Lower lobe of right lung (tissue), 2 donors: Measurements from ENCODE around the gene PRR29. TPM values are rescaled to one million over a fixed set of nuclear protein-coding genes. Genes with fewer than 3 reads are reported as not detected.
"Not testable (repeated sequence)": the region's sequence is repeated elsewhere in the genome, so short reads cannot be mapped to it uniquely, and the experiment has no call there.

Source experiments
- ATAC-seq, 2 donors: fragments of 200-7000 bp; cut with Tn5 transposase; one replicate each; pipeline ENCODE4 v1.9.1; 2020 to 2022; ENCODE audit warnings: mild to moderate bottlenecking in 2 of 2, moderate library complexity in 2 of 2
- DNase-seq: peaks from one replicate; pipeline ENCODE4 v3.0.0-alpha.2; 2020
- H3K27ac ChIP-seq: fragments of 200-600 bp; one replicate; pipeline ENCODE4 v1.8.0; 2022
- H3K27me3 ChIP-seq: fragments of 200-600 bp; one replicate; pipeline ENCODE4 v1.8.0; 2022; ENCODE audit warnings: low read depth
- H3K36me3 ChIP-seq: fragments of 200-600 bp; one replicate; pipeline ENCODE4 v1.8.0; 2022; ENCODE audit warnings: mild to moderate bottlenecking
- H3K4me1 ChIP-seq: fragments of 200-600 bp; one replicate; pipeline ENCODE4 v1.8.0; 2022
- H3K4me3 ChIP-seq: fragments of 200-600 bp; one replicate; pipeline ENCODE4 v1.8.0; 2022; ENCODE audit warnings: mild to moderate bottlenecking
- H3K9me3 ChIP-seq: fragments of 200-600 bp; one replicate; pipeline ENCODE4 v1.8.0; 2022
- CTCF ChIP-seq: fragments of 200-600 bp; IDR thresholded peaks from one replicate; pipeline ENCODE4 v1.8.0; 2022; ENCODE audit warnings: antibody characterized with exemption, mild to moderate bottlenecking
- intact Hi-C: fragments of 100-400 bp; cut with DNase I; formaldehyde crosslinking; loops from one replicate; pipeline ENCODE4 v1.11.0; 2022
- total RNA-seq: library from RNA; stranded (reverse); fragmentation: NEBNext Ultra II Directional; extraction: Animal tissue kit (Norgen Biotek cat#: 25700); gene quantifications from one replicate; pipeline ENCODE4 v1.2.1, GENCODE V29; 2021
- donor health status: DM: no; HTN: yes; CAD: no; lungs with severe emphysema.

PRR29 gene
- total RNA-seq, 1 donor from 2014 or later, result 11.3 TPM

DNA sequence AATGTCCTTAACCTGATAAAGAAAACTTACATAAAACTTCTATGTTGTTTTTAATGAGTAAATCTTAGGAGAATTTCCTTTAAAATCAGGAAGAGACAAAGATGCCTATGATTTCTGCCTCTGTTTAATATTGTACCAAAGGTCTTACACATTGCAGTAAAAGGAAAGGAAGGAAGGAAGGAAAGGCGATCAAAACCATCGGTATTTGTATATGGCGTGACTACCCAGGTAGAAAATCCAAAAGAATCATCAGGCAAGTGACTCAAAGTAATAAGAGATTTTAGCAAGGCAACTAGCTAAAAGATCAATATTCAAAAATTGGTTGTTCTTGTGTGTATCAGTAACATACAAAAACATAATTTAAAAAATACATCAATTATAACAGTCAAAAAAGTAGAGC is 18.8 kb downstream of the PRR29 start:
- Histone ChIP-seq H3K36me3 (no peaks in the 10 kb centered on the region), H3K4me3 (peak overlapping the region; percentile 0), H3K27me3 (no peaks in the 10 kb centered on the region), H3K4me1 (peaks cover 50% of the 10 kb centered on the region), H3K27ac (peak overlapping the region; percentile 44), H3K9me3 (no peaks in the 10 kb centered on the region)
- ATAC-seq (no peak), DNase-seq (no peak)
- intact Hi-C loops, result no loop called here
- no peak for TF ChIP-seq CTCF

DNA sequence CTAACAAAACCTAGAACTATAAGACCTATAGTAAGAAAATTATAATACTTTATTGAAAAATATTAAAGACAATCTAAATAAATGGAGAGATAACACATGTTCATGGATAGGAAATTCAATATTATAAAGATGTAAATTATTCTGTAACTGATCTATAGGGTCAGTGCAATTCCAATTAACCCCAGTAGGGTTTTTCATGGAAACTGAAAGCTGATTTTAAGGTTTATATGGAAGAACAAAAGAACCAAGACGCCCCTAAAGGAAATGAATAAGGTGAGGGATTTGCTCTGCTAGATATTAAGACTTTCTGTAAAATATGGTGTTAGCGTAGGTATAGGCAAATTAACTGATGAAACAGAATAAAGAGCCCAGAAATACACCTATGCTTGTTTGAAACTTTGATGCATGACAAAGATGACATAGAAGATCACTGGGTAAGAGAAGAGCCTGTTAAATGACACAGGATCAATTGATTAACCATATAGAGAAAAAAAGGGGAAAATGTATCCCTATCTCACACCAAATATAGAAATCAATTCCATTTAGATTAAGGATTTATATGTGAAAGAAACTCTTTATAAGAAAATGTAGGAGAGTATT is 19.3 kb downstream of the PRR29 start:
- ATAC-seq, result no peak
- DNase-seq, result no peak

GRCh38 chr17:64019551-64019961 is 21.4 kb downstream of the PRR29 start:
- peak overlapping the region; percentile 64 for H3K4me3 ChIP-seq
- H3K9me3 ChIP-seq, H3K36me3 ChIP-seq, intact Hi-C loops, DNase-seq, ATAC-seq, H3K27me3 ChIP-seq: not testable (repeated sequence)
- peak overlapping the region; percentile 84 for H3K27ac ChIP-seq
- peaks cover 52% of the 10 kb centered on the region for H3K4me1 ChIP-seq

More for the DNA sequence above, 19.3 kb downstream of the PRR29 start:
- TF ChIP-seq CTCF, result peak; percentile 5
- Histone ChIP-seq H3K4me1 (peaks cover 50% of the 10 kb centered on the region), H3K36me3 (no peaks in the 10 kb centered on the region), H3K27ac (peak overlapping the region; percentile 8), H3K27me3 (no peaks in the 10 kb centered on the region), H3K9me3 (no peaks in the 10 kb centered on the region), H3K4me3 (peak overlapping the region; percentile 64)
- intact Hi-C loops, result no loop called here

- intact Hi-C loops, result loop anchor here (10.0 kb wide), 1 partner anchor 115 kb away; the partner anchor contains the start of gene ERN1
- no peaks in the 10 kb centered on the region for H3K9me3 ChIP-seq
- peak; percentile 81 for DNase-seq
- ATAC-seq, result peak; percentile 78 to 91
- H3K4me3 ChIP-seq, result peak within 1 kb of the TSS; percentile 64
- peak within 1 kb of the TSS; percentile 84 for H3K27ac ChIP-seq
- peaks cover 52% of the 10 kb centered on the region for H3K4me1 ChIP-seq
- no peak for TF ChIP-seq CTCF
- H3K27me3 ChIP-seq, result no peaks in the 10 kb centered on the region
- no peaks in the 10 kb centered on the region for H3K36me3 ChIP-seq
Observed at GRCh38 chr17:64020056-64020766, 22.1 kb downstream of the PRR29 start, which contains the start of gene ICAM2. Gene ICAM2 (minus strand): TSS chr17:64020633. CDS start chr17:64006691, 13,942 bp downstream.

DNA sequence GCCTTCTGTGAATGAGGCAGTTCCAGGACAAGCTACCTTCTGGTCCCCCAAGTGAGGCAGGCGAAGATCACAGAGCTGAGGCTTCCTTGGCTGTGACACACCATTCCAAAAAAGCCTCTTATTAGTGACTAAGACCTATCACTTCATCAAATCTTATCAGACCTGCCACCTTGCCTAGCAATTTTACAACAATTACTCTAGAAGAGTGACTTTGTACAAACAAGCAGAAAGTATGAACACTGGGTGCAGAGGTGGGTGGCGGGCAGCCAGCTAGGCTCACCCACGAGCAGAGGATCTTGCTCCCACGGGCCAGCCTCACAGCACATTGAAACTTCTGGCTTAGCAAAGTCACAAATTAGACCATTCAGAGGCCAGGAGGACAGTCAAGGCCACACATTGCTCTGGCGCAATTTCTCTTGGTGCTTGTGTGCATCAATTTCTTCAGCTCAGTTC is 24.5 kb downstream of the PRR29 start:
- no peaks in the 10 kb centered on the region for H3K36me3 ChIP-seq
- no peak for ATAC-seq
- no peak overlapping the region for H3K4me3 ChIP-seq
- H3K27me3 ChIP-seq, result no peaks in the 10 kb centered on the region
- no peak overlapping the region for H3K27ac ChIP-seq
- H3K9me3 ChIP-seq, result no peaks in the 10 kb centered on the region
- DNase-seq, result no peak
- intact Hi-C loops, result loop anchor here (10.0 kb wide), 1 partner anchor 112 kb away; the partner anchor contains the start of gene ERN1
- no peak for TF ChIP-seq CTCF
- H3K4me1 ChIP-seq, result peaks cover 42% of the 10 kb centered on the region

GRCh38 chr17:64024215-64024654 is 26.1 kb downstream of the PRR29 start:
- Histone ChIP-seq H3K27ac (peak overlapping the region; percentile 63), H3K36me3 (no peaks in the 10 kb centered on the region), H3K27me3 (no peaks in the 10 kb centered on the region), H3K4me1 (peaks cover 35% of the 10 kb centered on the region), H3K4me3 (no peak overlapping the region), H3K9me3 (no peaks in the 10 kb centered on the region)
- peak in 1 of 2 donors; percentile 57 for ATAC-seq
- intact Hi-C loops, result loop anchor here (10.0 kb wide), 1 partner anchor 111 kb away; the partner anchor contains the start of gene ERN1
- no peak for DNase-seq
- TF ChIP-seq CTCF, result no peak
